IMR-90 (cell line): Measurements from ENCODE around the gene MOXD1.
A peak's percentile ranks its signal among the peaks of the same experiment; 100 is the strongest.

Experiments
- CEBPB ChIP-seq: IDR thresholded peaks from 2 replicates; pipeline ENCODE4 v1.6.1; 2012; ENCODE audit warnings: low read depth, low read length, improper control_type of control experiment
- FOS ChIP-seq: fragments of 150-350 bp; IDR thresholded peaks from 2 replicates; pipeline ENCODE4 v1.6.1; 2016; ENCODE audit warnings: low read depth, low read length
- MAFK ChIP-seq: IDR thresholded peaks from 2 replicates; pipeline ENCODE4 v1.6.1; 2012; ENCODE audit warnings: low read depth, low read length, improper control_type of control experiment
- MAZ ChIP-seq: IDR thresholded peaks from 2 replicates; pipeline ENCODE4 v1.6.1; 2012; ENCODE audit warnings: low read depth, mild to moderate bottlenecking, low read length, improper control_type of control experiment, moderate library complexity, borderline replicate concordance
- MXI1 ChIP-seq: IDR thresholded peaks from 2 replicates; pipeline ENCODE4 v1.6.1; 2012; ENCODE audit warnings: low read depth, mild to moderate bottlenecking, low read length, moderate library complexity, borderline replicate concordance
- POLR2A ChIP-seq: IDR thresholded peaks from 2 replicates; pipeline ENCODE4 v1.6.1; 2012; ENCODE audit warnings: mild to moderate bottlenecking, low read depth, low read length
- RAD21 ChIP-seq: IDR thresholded peaks from 2 replicates; pipeline ENCODE4 v1.6.1; 2012; ENCODE audit warnings: low read length, improper control_type of control experiment
- RCOR1 ChIP-seq: IDR thresholded peaks from 2 replicates; pipeline ENCODE4 v1.6.1; 2012; ENCODE audit warnings: mild to moderate bottlenecking, low read length, improper control_type of control experiment; ENCODE audit not compliant: insufficient replicate concordance
- RFX5 ChIP-seq: IDR thresholded peaks from 2 replicates; pipeline ENCODE4 v1.8.0; 2012; ENCODE audit warnings: low read depth, mild to moderate bottlenecking, low read length, moderate library complexity
- SMC3 ChIP-seq: fragments of 150-350 bp; IDR thresholded peaks from 2 replicates; pipeline ENCODE4 v1.6.1; 2016; ENCODE audit warnings: low read depth, mild to moderate bottlenecking, antibody characterized with exemption, low read length, moderate library complexity
- TF ChIP-seq, protein P1 (sequence below): conservative IDR thresholded peaks from 2 replicates; pipeline ENCODE4 v1.5.1; 2012; ENCODE audit warnings: mild to moderate bottlenecking, low read depth, low read length, improper control_type of control experiment
- TF ChIP-seq, protein P2 (sequence below): fragments of 150-350 bp; IDR thresholded peaks from 2 replicates; pipeline ENCODE4 v1.6.1; 2016; ENCODE audit warnings: low read depth, mild to moderate bottlenecking, low read length, moderate library complexity, borderline replicate concordance

DNA sequence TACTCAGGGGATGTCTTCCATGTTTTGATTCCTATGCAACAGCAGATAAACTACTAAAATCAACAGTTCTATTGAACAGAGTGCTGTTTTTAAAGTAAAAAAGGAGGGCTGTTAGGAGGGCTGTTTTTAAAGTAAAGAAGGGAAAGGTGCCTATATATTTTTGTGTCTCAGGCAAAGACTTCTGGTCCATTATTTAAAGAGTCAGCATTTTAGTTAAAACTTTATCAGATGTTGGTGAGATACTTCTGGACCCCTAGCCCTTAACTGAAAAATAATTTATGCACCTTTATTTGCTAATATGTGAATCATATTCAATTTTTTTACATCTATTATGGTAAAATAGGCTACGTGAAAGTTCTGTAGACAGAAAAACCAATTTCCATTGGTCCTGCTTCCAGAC is 144.8 kb downstream of the MOXD1 start:
- TF ChIP-seq, protein P1, sequence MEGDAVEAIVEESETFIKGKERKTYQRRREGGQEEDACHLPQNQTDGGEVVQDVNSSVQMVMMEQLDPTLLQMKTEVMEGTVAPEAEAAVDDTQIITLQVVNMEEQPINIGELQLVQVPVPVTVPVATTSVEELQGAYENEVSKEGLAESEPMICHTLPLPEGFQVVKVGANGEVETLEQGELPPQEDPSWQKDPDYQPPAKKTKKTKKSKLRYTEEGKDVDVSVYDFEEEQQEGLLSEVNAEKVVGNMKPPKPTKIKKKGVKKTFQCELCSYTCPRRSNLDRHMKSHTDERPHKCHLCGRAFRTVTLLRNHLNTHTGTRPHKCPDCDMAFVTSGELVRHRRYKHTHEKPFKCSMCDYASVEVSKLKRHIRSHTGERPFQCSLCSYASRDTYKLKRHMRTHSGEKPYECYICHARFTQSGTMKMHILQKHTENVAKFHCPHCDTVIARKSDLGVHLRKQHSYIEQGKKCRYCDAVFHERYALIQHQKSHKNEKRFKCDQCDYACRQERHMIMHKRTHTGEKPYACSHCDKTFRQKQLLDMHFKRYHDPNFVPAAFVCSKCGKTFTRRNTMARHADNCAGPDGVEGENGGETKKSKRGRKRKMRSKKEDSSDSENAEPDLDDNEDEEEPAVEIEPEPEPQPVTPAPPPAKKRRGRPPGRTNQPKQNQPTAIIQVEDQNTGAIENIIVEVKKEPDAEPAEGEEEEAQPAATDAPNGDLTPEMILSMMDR, result no peak
- TF ChIP-seq MXI1 (no peak), SMC3 (no peak), RCOR1 (no peak), POLR2A (no peak), MAFK (peak; percentile 60), CEBPB (no peak), RAD21 (no peak), RFX5 (no peak), MAZ (no peak), FOS (no peak)
- TF ChIP-seq, protein P2, sequence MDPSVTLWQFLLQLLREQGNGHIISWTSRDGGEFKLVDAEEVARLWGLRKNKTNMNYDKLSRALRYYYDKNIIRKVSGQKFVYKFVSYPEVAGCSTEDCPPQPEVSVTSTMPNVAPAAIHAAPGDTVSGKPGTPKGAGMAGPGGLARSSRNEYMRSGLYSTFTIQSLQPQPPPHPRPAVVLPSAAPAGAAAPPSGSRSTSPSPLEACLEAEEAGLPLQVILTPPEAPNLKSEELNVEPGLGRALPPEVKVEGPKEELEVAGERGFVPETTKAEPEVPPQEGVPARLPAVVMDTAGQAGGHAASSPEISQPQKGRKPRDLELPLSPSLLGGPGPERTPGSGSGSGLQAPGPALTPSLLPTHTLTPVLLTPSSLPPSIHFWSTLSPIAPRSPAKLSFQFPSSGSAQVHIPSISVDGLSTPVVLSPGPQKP, result no peak
